ENCODE results near the gene ADAM15. TPM values are rescaled to one million over a fixed set of nuclear protein-coding genes. Genes with fewer than 3 reads are reported as not detected.

ADAM15 gene
- total RNA-seq, 1 donor from 2014 or later = 82.2 TPM

GRCh38 chr1:155106862-155107261 lies 55.7 kb downstream of the ADAM15 start:
- no peak for DNase-seq (ENCODE audit: low read depth, low spot score)
- Mint-ChIP-seq H3K27ac (ENCODE audit: unreplicated experiment) (no peak overlapping the region), H3K36me3 (ENCODE audit: low read depth) (no peaks in the 10 kb centered on the region), H3K9me3 (no peaks in the 10 kb centered on the region), H3K27me3 (ENCODE audit: low read depth) (peaks cover 38% of the 10 kb centered on the region), H3K4me3 (no peak overlapping the region), H3K4me1 (peaks cover 4% of the 10 kb centered on the region)
- TF ChIP-seq, protein P1, sequence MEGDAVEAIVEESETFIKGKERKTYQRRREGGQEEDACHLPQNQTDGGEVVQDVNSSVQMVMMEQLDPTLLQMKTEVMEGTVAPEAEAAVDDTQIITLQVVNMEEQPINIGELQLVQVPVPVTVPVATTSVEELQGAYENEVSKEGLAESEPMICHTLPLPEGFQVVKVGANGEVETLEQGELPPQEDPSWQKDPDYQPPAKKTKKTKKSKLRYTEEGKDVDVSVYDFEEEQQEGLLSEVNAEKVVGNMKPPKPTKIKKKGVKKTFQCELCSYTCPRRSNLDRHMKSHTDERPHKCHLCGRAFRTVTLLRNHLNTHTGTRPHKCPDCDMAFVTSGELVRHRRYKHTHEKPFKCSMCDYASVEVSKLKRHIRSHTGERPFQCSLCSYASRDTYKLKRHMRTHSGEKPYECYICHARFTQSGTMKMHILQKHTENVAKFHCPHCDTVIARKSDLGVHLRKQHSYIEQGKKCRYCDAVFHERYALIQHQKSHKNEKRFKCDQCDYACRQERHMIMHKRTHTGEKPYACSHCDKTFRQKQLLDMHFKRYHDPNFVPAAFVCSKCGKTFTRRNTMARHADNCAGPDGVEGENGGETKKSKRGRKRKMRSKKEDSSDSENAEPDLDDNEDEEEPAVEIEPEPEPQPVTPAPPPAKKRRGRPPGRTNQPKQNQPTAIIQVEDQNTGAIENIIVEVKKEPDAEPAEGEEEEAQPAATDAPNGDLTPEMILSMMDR (conservative IDR thresholded peaks at IDR 0.05) = no peak

DNA sequence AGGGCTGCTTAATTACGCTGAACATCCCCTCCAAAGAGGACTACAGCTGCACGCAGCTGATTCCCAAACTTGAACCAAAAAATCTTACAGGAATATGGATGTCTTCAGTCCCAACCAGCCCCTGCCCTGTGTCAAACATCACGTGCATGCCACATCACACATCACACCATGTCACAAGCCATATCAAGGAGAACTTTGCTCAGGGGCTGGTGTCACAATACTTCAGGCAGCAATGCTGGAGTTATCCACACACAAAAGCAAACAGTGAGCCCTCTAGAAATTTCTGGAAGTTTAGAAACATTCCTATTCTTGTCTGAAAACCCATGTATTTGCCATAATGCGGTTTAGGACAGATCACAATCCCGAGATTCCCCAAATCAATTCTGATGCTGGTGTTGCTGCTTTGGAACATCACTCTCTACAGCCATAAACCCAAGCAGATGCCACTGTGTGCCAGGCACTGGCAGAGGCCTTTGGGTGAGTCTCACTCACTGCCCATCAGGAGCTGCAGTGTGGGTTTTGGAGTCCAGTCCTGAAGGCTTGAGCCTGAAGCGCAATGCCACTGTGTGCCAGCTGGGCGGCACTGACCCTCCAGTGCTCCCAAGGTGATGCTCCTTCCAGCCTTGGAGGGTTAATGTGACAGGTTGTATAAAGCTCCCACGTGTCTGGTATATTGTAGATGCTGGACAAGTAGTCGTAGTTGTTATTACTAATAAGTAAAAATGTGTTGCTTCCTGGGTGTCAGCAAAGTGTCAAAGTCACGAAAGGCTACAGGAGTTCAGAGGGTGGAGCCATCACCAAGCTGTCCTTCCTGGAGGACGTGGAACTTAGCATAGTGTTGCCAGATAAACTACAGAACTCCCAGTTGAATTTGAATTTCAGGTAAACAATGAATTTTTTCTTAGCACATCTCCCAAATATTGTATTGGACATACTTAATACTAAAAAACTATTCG lies 56.5 kb downstream of the ADAM15 start:
- no peak overlapping the region for H3K27ac Mint-ChIP-seq (ENCODE audit: unreplicated experiment)
- H3K4me1 Mint-ChIP-seq = peaks cover 4% of the 10 kb centered on the region
- no peak overlapping the region for H3K4me3 Mint-ChIP-seq
- no peaks in the 10 kb centered on the region for H3K9me3 Mint-ChIP-seq
- H3K36me3 Mint-ChIP-seq (ENCODE audit: low read depth) = no peaks in the 10 kb centered on the region
- TF ChIP-seq, protein P1 (conservative IDR thresholded peaks at IDR 0.05) = no peak
- peaks cover 38% of the 10 kb centered on the region for H3K27me3 Mint-ChIP-seq (ENCODE audit: low read depth)
- DNase-seq (ENCODE audit: low read depth, low spot score) = no peak

DNA sequence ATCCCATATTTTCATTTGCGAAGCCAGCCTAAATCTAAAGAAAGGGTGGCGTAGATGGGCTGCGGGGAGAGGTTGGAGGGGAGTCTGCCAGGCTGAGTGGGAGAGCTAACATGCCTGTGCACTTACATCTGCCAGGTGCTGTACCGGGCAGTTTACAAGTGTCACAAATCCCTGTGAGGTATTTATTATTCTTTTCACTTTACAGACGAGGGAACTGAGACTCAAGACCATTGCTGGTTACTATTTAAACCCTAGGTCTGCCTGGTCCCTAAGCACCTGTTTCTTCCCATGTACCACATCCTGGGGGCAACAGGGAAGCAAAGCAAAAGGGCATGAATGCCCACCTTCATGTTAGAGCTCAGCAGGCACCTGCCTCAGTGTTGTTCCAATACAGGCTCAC lies 57.2 kb downstream of the ADAM15 start:
- TF ChIP-seq, protein P1 (conservative IDR thresholded peaks at IDR 0.05) = no peak
- H3K36me3 Mint-ChIP-seq (ENCODE audit: low read depth) = no peaks in the 10 kb centered on the region
- no peaks in the 10 kb centered on the region for H3K9me3 Mint-ChIP-seq
- H3K4me3 Mint-ChIP-seq = no peak overlapping the region
- H3K27me3 Mint-ChIP-seq (ENCODE audit: low read depth) = peaks cover 38% of the 10 kb centered on the region
- H3K27ac Mint-ChIP-seq (ENCODE audit: unreplicated experiment) = no peak overlapping the region
- peaks cover 4% of the 10 kb centered on the region for H3K4me1 Mint-ChIP-seq
- DNase-seq (ENCODE audit: low read depth, low spot score) = no peak

GRCh38 chr1:155110381-155110780 lies 59.3 kb downstream of the ADAM15 start:
- H3K4me1 Mint-ChIP-seq = peaks cover 4% of the 10 kb centered on the region
- TF ChIP-seq, protein P1 (conservative IDR thresholded peaks at IDR 0.05) = no peak

DNA sequence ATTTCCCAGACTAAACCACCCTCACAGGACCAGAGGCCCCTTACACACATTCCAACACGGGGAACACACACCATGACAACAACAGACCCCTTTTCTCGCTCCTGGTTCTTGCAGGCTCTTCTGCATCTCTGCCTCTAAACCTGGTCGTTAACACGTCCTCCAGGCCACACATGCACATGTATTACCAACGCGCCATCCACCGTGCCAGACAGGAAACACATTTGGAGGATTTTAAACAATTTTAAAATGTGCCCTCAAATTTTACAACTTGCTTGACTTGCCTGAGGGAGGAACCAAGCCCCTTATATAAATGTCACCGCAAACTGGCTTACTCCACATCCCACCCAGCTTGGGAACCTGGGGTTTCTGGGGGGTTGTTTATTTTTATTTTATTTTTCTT lies 59.7 kb downstream of the ADAM15 start:
- Mint-ChIP-seq H3K4me3 (no peak overlapping the region), H3K27me3 (ENCODE audit: low read depth) (peaks cover 26% of the 10 kb centered on the region), H3K4me1 (peaks cover 4% of the 10 kb centered on the region), H3K27ac (ENCODE audit: unreplicated experiment) (no peak overlapping the region), H3K9me3 (no peaks in the 10 kb centered on the region), H3K36me3 (ENCODE audit: low read depth) (no peaks in the 10 kb centered on the region)
- DNase-seq (ENCODE audit: low read depth, low spot score) = no peak
- TF ChIP-seq, protein P1 (conservative IDR thresholded peaks at IDR 0.05) = no peak

More at GRCh38 chr1:155110381-155110780, 59.3 kb downstream of the ADAM15 start:
- DNase-seq (ENCODE audit: low read depth, low spot score) = no peak
- H3K27ac Mint-ChIP-seq (ENCODE audit: unreplicated experiment) = no peak overlapping the region
- H3K4me3 Mint-ChIP-seq = no peak overlapping the region
- H3K9me3 Mint-ChIP-seq = no peaks in the 10 kb centered on the region
- peaks cover 27% of the 10 kb centered on the region for H3K27me3 Mint-ChIP-seq (ENCODE audit: low read depth)
- H3K36me3 Mint-ChIP-seq (ENCODE audit: low read depth) = no peaks in the 10 kb centered on the region

Other genes with a start within 250 kb of the ADAM15 start
- gene KCNN3, start 181.0 kb upstream of the ADAM15 start, total RNA-seq = 0.84 and 1.1 TPM in 2 replicates
- 33.8 and 37.0 TPM in 2 replicates for gene PMVK, start 114.6 kb upstream of the ADAM15 start, total RNA-seq
- 17.1 and 18.5 TPM in 2 replicates for gene PBXIP1, start 95.2 kb upstream of the ADAM15 start, total RNA-seq
- gene PYGO2, start 89.5 kb upstream of the ADAM15 start, total RNA-seq = 63.3 and 65.1 TPM in 2 replicates
- gene SHC1, start 80.6 kb upstream of the ADAM15 start, total RNA-seq = 90.3 and 92.9 TPM in 2 replicates
- gene CKS1B, start 76.6 kb upstream of the ADAM15 start, total RNA-seq = 211 and 217 TPM in 2 replicates
- gene FLAD1, start 68.0 kb upstream of the ADAM15 start, total RNA-seq = 76.3 and 81.9 TPM in 2 replicates
- gene LENEP, start 57.7 kb upstream of the ADAM15 start, total RNA-seq = 1.9 and 2.5 TPM in 2 replicates
- 5.9 and 6.9 TPM in 2 replicates for gene ZBTB7B, start 48.5 kb upstream of the ADAM15 start, total RNA-seq
- 1.3 and 3.4 TPM in 2 replicates for gene DCST2, start 17.5 kb upstream of the ADAM15 start, total RNA-seq
- gene DCST1, start 17.5 kb upstream of the ADAM15 start, total RNA-seq = not detected in 2 replicates
- 26.4 and 28.5 TPM in 2 replicates for gene EFNA4, start 12.4 kb downstream of the ADAM15 start, total RNA-seq
- gene EFNA3, start 27.5 kb downstream of the ADAM15 start, total RNA-seq = 5.6 and 6.6 TPM in 2 replicates
- gene EFNA1, start 76.6 kb downstream of the ADAM15 start, total RNA-seq = 0.50 and 0.77 TPM in 2 replicates
- gene SLC50A1, start 84.5 kb downstream of the ADAM15 start, total RNA-seq = 23.2 and 25.1 TPM in 2 replicates
- gene DPM3, start 89.2 kb downstream of the ADAM15 start, total RNA-seq = 77.7 and 80.0 TPM in 2 replicates
- 125 and 152 TPM in 2 replicates for gene KRTCAP2, start 122.0 kb downstream of the ADAM15 start, total RNA-seq
- gene TRIM46, start 122.5 kb downstream of the ADAM15 start, total RNA-seq = 9.8 and 10.0 TPM in 2 replicates
- gene THBS3, start 156.6 kb downstream of the ADAM15 start, total RNA-seq = 21.4 TPM in 2 replicates
- 36.0 and 38.3 TPM in 2 replicates for gene MTX1, start 157.4 kb downstream of the ADAM15 start, total RNA-seq
- 93.1 and 94.3 TPM in 2 replicates for gene ENTREP3, start 204.2 kb downstream of the ADAM15 start, total RNA-seq
- 68.9 and 75.3 TPM in 2 replicates for gene SCAMP3, start 211.0 kb downstream of the ADAM15 start, total RNA-seq
- gene CLK2, start 222.2 kb downstream of the ADAM15 start, total RNA-seq = 101 and 104 TPM in 2 replicates
- gene HCN3, start 226.1 kb downstream of the ADAM15 start, total RNA-seq = 20.8 and 22.4 TPM in 2 replicates

Measured in neural crest cell (in vitro differentiated cells).